ENCODE measurements around the gene ZIC1. TPM values are rescaled to one million over a fixed set of nuclear protein-coding genes. Genes with fewer than 3 reads are reported as not detected.

The ZIC1 gene
- total RNA-seq, 3 donors from 2014 or later, result 2.0 to 6.1 TPM; not detected in 1

- H3K9me3 ChIP-seq, result no peaks in the 10 kb centered on the region
- H3K36me3 ChIP-seq, result no peaks in the 10 kb centered on the region
- H3K4me1 ChIP-seq, result no peaks in the 10 kb centered on the region
- TF ChIP-seq, protein P1, sequence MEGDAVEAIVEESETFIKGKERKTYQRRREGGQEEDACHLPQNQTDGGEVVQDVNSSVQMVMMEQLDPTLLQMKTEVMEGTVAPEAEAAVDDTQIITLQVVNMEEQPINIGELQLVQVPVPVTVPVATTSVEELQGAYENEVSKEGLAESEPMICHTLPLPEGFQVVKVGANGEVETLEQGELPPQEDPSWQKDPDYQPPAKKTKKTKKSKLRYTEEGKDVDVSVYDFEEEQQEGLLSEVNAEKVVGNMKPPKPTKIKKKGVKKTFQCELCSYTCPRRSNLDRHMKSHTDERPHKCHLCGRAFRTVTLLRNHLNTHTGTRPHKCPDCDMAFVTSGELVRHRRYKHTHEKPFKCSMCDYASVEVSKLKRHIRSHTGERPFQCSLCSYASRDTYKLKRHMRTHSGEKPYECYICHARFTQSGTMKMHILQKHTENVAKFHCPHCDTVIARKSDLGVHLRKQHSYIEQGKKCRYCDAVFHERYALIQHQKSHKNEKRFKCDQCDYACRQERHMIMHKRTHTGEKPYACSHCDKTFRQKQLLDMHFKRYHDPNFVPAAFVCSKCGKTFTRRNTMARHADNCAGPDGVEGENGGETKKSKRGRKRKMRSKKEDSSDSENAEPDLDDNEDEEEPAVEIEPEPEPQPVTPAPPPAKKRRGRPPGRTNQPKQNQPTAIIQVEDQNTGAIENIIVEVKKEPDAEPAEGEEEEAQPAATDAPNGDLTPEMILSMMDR (IDR thresholded peaks at IDR 0.05), result no peak
- TF ChIP-seq POLR2AphosphoS5 (IDR thresholded peaks at IDR 0.05) (no peak), POLR2A (IDR thresholded peaks at IDR 0.05) (no peak)
- no peak overlapping the region for H3K27ac ChIP-seq
- intact Hi-C loops (cut with DNase I; ENCODE audit: low total_unique reads), result loop anchor here (5.0 kb wide), 1 partner anchor 524 kb away; no protein-coding TSS in a partner anchor
- DNase-seq (ENCODE audit: low spot score in 2 of 2), result no peak
- H3K4me3 ChIP-seq, result no peak overlapping the region
- no peaks in the 10 kb centered on the region for H3K27me3 ChIP-seq
Measured at GRCh38 chr3:147462856-147463255, 53.7 kb downstream of the ZIC1 start.

Other genes with a start within 250 kb of the ZIC1 start
- under 1 TPM in 2 of 3 donors, not detected in 1; under 0.01 to 0.15 TPM for gene ZIC4, start 2.8 kb upstream of the ZIC1 start, total RNA-seq

Measured in breast epithelium (tissue), 4 donors.